Measurements from ENCODE around the gene GALNTL6. TPM values are rescaled to one million over a fixed set of nuclear protein-coding genes. Genes with fewer than 3 reads are reported as not detected.

The GALNTL6 gene
- total RNA-seq, 4 donors from 2014 or later = 0.82 to 0.95 TPM; not detected in 2

- Histone ChIP-seq H3K4me3 (no peak overlapping the region), H3K27me3 (no peaks in the 10 kb centered on the region), H3K9me3 (no peaks in the 10 kb centered on the region), H3K4me1 (no peaks in the 10 kb centered on the region), H3K36me3 (no peaks in the 10 kb centered on the region), H3K27ac (no peak overlapping the region)
- 82% methylated on average over 4 of the region's 4 CpGs for WGBS, 2 donors (ENCODE audit: low coverage in 1 of 2)
- intact Hi-C loops (cut with DNase I; ENCODE audit: low total_unique reads) (no loop called here), in situ Hi-C loops (cut with MboI; ENCODE audit: low pct_ligation_motif_present in 1 of 4, low pct_unique_long_range_greater_than_20kb in 1 of 4, low sequenced_read_pairs in 3 of 4) (no loop called here)
- DNase-seq = no peak
- no peak for TF ChIP-seq CTCF (IDR thresholded peaks at IDR 0.05)
Observed at GRCh38 chr4:171928336-171928735, 115.1 kb downstream of the GALNTL6 start.

GRCh38 chr4:171929477-171929876 is 116.3 kb downstream of the GALNTL6 start:
- H3K4me3 ChIP-seq = no peak overlapping the region
- intact Hi-C loops (cut with DNase I; ENCODE audit: low total_unique reads) (no loop called here), in situ Hi-C loops (cut with MboI; ENCODE audit: low pct_ligation_motif_present in 1 of 4, low pct_unique_long_range_greater_than_20kb in 1 of 4, low sequenced_read_pairs in 3 of 4) (no loop called here)
- no peaks in the 10 kb centered on the region for H3K4me1 ChIP-seq
- H3K9me3 ChIP-seq = no peaks in the 10 kb centered on the region
- no peak overlapping the region for H3K27ac ChIP-seq
- WGBS, 2 donors (ENCODE audit: low coverage in 1 of 2) = 78 to 85% methylated on average over 1 to 8 of the region's 11 CpGs
- no peak for TF ChIP-seq CTCF (IDR thresholded peaks at IDR 0.05)
- TF ChIP-seq EP300 (IDR thresholded peaks at IDR 0.05; ENCODE audit: low read depth) = no peak
- no peak for TF ChIP-seq POLR2A (IDR thresholded peaks at IDR 0.05)
- no peak for TF ChIP-seq POLR2AphosphoS5 (IDR thresholded peaks at IDR 0.05)
- no peaks in the 10 kb centered on the region for H3K36me3 ChIP-seq
- H3K27me3 ChIP-seq = no peaks in the 10 kb centered on the region
- no peak for DNase-seq

GRCh38 chr4:171929907-171930306 is 116.7 kb downstream of the GALNTL6 start:
- Histone ChIP-seq H3K9me3 (no peaks in the 10 kb centered on the region), H3K4me1 (no peaks in the 10 kb centered on the region), H3K27ac (no peak overlapping the region), H3K4me3 (no peak overlapping the region), H3K27me3 (no peaks in the 10 kb centered on the region), H3K36me3 (no peaks in the 10 kb centered on the region)
- 82% methylated on average over 8 of the region's 8 CpGs; no CpG with 5 or more reads in 1 of the 2 donors for WGBS, 2 donors (ENCODE audit: low coverage in 1 of 2)
- TF ChIP-seq POLR2A (IDR thresholded peaks at IDR 0.05) (no peak), CTCF (IDR thresholded peaks at IDR 0.05) (no peak), POLR2AphosphoS5 (IDR thresholded peaks at IDR 0.05) (no peak), EP300 (IDR thresholded peaks at IDR 0.05; ENCODE audit: low read depth) (no peak)
- intact Hi-C loops (cut with DNase I; ENCODE audit: low total_unique reads) (no loop called here), in situ Hi-C loops (cut with MboI; ENCODE audit: low pct_ligation_motif_present in 1 of 4, low pct_unique_long_range_greater_than_20kb in 1 of 4, low sequenced_read_pairs in 3 of 4) (no loop called here)
- no peak for DNase-seq

GRCh38 chr4:171932238-171932637 is 119.0 kb downstream of the GALNTL6 start:
- Histone ChIP-seq H3K4me1 (no peaks in the 10 kb centered on the region), H3K9me3 (no peaks in the 10 kb centered on the region), H3K4me3 (no peak overlapping the region), H3K27me3 (no peaks in the 10 kb centered on the region), H3K27ac (no peak overlapping the region), H3K36me3 (no peaks in the 10 kb centered on the region)
- TF ChIP-seq CTCF (IDR thresholded peaks at IDR 0.05) (no peak), POLR2A (IDR thresholded peaks at IDR 0.05) (no peak), POLR2AphosphoS5 (IDR thresholded peaks at IDR 0.05) (no peak), EP300 (IDR thresholded peaks at IDR 0.05; ENCODE audit: low read depth) (no peak)
- DNase-seq = peak; percentile 9
- in situ Hi-C loops (cut with MboI; ENCODE audit: low pct_ligation_motif_present in 1 of 4, low pct_unique_long_range_greater_than_20kb in 1 of 4, low sequenced_read_pairs in 3 of 4) (no loop called here), intact Hi-C loops (cut with DNase I; ENCODE audit: low total_unique reads) (no loop called here)
- 33 to 62% methylated on average over 6 of the region's 6 CpGs for WGBS, 2 donors (ENCODE audit: low coverage in 1 of 2)
